PC-3 (cell line): ENCODE data around the gene REC114. TPM values are rescaled to one million over a fixed set of nuclear protein-coding genes. Genes with fewer than 3 reads are reported as not detected.

Experiments used
- ATAC-seq: fragments of 200-7000 bp; cut with Tn5 transposase; 2 replicates; pipeline ENCODE4 v1.9.1; 2020; ENCODE audit warnings: mild to moderate bottlenecking, moderate library complexity
- Bru-seq: library from RNA; stranded (reverse); fragments of 400-500 nt; gene quantifications from one replicate; lab custom pipeline; 2021; lab: Mats Ljungman, UMichigan
- BruChase-seq, 2 experiments: library from RNA; stranded (reverse); fragments of 400-500 nt; gene quantifications; one replicate each; lab custom pipeline; 2021; lab: Mats Ljungman, UMichigan
- BruUV-seq: library from RNA; stranded (reverse); fragments of 400-500 nt; replicated peaks from 2 replicates; lab custom pipeline; 2021; lab: Mats Ljungman, UMichigan
- CTCF ChIA-PET: fragments of 300-600 bp; sonication (Branson Sonifier 250); formaldehyde crosslinking; loops from one replicate; lab custom pipeline; 2022; ENCODE audit warnings: antibody characterized with exemption; lab: Charles Lee
- POLR2A ChIA-PET: fragments of 300-600 bp; sonication (Branson Sonifier 250); formaldehyde crosslinking; loops from one replicate; lab custom pipeline; 2022; ENCODE audit warnings: antibody characterized with exemption; ENCODE audit not compliant: unreplicated experiment; lab: Charles Lee
- DNase-seq: peaks from one replicate; pipeline ENCODE4 v3.0.0-alpha.2; 2015
- H2AFZ ChIP-seq: fragments of 300-600 bp; sonication (generic); 2 replicates; pipeline ENCODE4 v1.6.0; 2016; ENCODE audit warnings: antibody characterized with exemption, low read length
- H3F3A ChIP-seq: fragments of 300-600 bp; sonication (generic); one replicate; pipeline ENCODE4 v1.6.0; 2017; ENCODE audit warnings: antibody characterized with exemption, low read length, control low read depth, mild to moderate bottlenecking; ENCODE audit not compliant: unreplicated experiment
- H3K27ac ChIP-seq: fragments of 300-600 bp; sonication (generic); 2 replicates; pipeline ENCODE4 v1.5.1; 2016; ENCODE audit warnings: mild to moderate bottlenecking, low read length
- H3K27me3 ChIP-seq: fragments of 300-600 bp; sonication (generic); 2 replicates; pipeline ENCODE4 v1.6.1; 2016; ENCODE audit warnings: low read length, mixed read lengths
- H3K36me3 ChIP-seq: fragments of 300-600 bp; sonication (generic); 2 replicates; pipeline ENCODE4 v1.6.1; 2016; ENCODE audit warnings: low read depth, mixed run types, low read length, mixed read lengths
- H3K4me1 ChIP-seq: fragments of 300-600 bp; sonication (generic); 2 replicates; pipeline ENCODE4 v1.5.1; 2016; ENCODE audit warnings: low read length; ENCODE audit not compliant: insufficient read depth
- H3K4me2 ChIP-seq: fragments of 300-600 bp; sonication (generic); 2 replicates; pipeline ENCODE4 v1.6.0; 2016; ENCODE audit warnings: low read length
- H3K4me3 ChIP-seq: fragments of 300-600 bp; sonication (generic); 2 replicates; pipeline ENCODE4 v1.5.1; 2016; ENCODE audit warnings: mild to moderate bottlenecking, low read length, mixed read lengths
- H3K79me2 ChIP-seq: fragments of 300-600 bp; sonication (generic); 2 replicates; pipeline ENCODE4 v1.6.1; 2017; ENCODE audit warnings: low read length, mixed read lengths
- H3K9ac ChIP-seq: fragments of 300-600 bp; sonication (generic); 2 replicates; pipeline ENCODE4 v1.6.0; 2016; ENCODE audit warnings: mild to moderate bottlenecking, low read length
- H3K9me2 ChIP-seq: fragments of 300-600 bp; sonication (generic); replicated peaks from 2 replicates; pipeline ENCODE4 v1.6.1; 2016; ENCODE audit warnings: mixed run types, low read length, mixed read lengths
- H3K9me3 ChIP-seq: fragments of 300-600 bp; sonication (generic); 2 replicates; pipeline ENCODE4 v1.6.1; 2016; ENCODE audit warnings: low read length, mixed read lengths
- H4K20me1 ChIP-seq: fragments of 300-600 bp; sonication (generic); 2 replicates; pipeline ENCODE4 v1.6.1; 2016; ENCODE audit warnings: low read length, mixed read lengths
- EZH2 ChIP-seq: fragments of 300-600 bp; sonication (generic); IDR thresholded peaks from one replicate; pipeline ENCODE4 v1.6.1; 2017; ENCODE audit warnings: antibody characterized with exemption, mild to moderate bottlenecking, low read length; ENCODE audit not compliant: unreplicated experiment
- EZH2phosphoT487 ChIP-seq: fragments of 300-600 bp; sonication (generic); IDR thresholded peaks from 2 replicates; pipeline ENCODE4 v1.6.1; 2018; ENCODE audit warnings: mild to moderate bottlenecking, antibody characterized with exemption, low read length, borderline replicate concordance
- intact Hi-C: fragments of 100-400 bp; cut with micrococcal nuclease; formaldehyde crosslinking; loops from 2 replicates; pipeline ENCODE4 v1.9.0; 2023
- long read RNA-seq: library from polyadenylated mRNA; unstranded; transcript quantifications from one replicate; pipeline ENCODE4 v2.0.0, GENCODE V29; 2021; ENCODE audit not compliant: unreplicated experiment
- total RNA-seq: library from RNA; depleted of rRNA; stranded (reverse); fragments of >200 nt; gene quantifications from 2 replicates; pipeline ENCODE4 v1.2.3, GENCODE V29; 2014; rRNA removed
- TF ChIP-seq, protein P1 (sequence below): fragments of 300-600 bp; sonication (generic); conservative IDR thresholded peaks from 2 replicates; pipeline ENCODE4 v1.5.1; 2017; ENCODE audit warnings: antibody characterized with exemption, low read depth, mild to moderate bottlenecking, low read length

The REC114 gene, protein sequence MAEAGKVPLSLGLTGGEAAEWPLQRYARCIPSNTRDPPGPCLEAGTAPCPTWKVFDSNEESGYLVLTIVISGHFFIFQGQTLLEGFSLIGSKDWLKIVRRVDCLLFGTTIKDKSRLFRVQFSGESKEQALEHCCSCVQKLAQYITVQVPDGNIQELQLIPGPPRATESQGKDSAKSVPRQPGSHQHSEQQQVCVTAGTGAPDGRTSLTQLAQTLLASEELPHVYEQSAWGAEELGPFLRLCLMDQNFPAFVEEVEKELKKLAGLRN
- total RNA-seq (not detected in 2 replicates), Bru-seq, nascent RNA (not detected), BruChase-seq, experiment 1, labeled RNA remaining after a 6-hour chase (percentile 1 among the genes with signal in this experiment), BruChase-seq, experiment 2, labeled RNA remaining after a 2-hour chase (percentile 0 among the genes with signal in this experiment)
- long read RNA-seq, partial matches to known transcripts = 0 of 1 reads
- long read RNA-seq, other reads (novel, unspliced or antisense) = 1 of 1 reads

DNA sequence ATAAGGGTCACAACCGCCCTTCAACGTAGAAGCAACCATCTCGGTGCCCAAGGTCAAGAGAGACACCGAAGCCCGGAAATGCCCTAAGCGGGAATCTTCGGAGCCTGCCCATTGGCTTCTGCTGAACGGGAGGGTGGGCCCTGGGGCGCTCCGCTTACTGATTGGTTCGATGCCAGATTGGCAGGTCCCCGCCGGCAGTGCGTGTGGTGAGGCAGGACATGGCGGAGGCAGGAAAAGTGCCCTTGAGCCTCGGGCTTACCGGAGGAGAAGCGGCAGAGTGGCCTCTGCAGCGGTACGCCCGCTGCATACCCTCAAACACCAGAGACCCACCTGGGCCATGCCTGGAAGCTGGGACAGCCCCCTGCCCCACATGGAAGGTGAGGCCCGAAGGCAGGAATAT, at the start of gene REC114:
Gene REC114 (plus strand): TSS at position 197 of the 400 bp plus-strand sequence. CDS start 22 bp downstream, at position 219.
- H3K27me3 ChIP-seq = peaks cover 64% of the 10 kb centered on the region
- no peaks in the 10 kb centered on the region for H3F3A ChIP-seq
- TF ChIP-seq EZH2 (no peak), EZH2phosphoT487 (no peak)
- TF ChIP-seq, protein P1, sequence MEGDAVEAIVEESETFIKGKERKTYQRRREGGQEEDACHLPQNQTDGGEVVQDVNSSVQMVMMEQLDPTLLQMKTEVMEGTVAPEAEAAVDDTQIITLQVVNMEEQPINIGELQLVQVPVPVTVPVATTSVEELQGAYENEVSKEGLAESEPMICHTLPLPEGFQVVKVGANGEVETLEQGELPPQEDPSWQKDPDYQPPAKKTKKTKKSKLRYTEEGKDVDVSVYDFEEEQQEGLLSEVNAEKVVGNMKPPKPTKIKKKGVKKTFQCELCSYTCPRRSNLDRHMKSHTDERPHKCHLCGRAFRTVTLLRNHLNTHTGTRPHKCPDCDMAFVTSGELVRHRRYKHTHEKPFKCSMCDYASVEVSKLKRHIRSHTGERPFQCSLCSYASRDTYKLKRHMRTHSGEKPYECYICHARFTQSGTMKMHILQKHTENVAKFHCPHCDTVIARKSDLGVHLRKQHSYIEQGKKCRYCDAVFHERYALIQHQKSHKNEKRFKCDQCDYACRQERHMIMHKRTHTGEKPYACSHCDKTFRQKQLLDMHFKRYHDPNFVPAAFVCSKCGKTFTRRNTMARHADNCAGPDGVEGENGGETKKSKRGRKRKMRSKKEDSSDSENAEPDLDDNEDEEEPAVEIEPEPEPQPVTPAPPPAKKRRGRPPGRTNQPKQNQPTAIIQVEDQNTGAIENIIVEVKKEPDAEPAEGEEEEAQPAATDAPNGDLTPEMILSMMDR = no peak
- no peak for ATAC-seq
- DNase-seq = no peak
- no peak within 1 kb of the TSS for H2AFZ ChIP-seq
- CTCF ChIA-PET = no interaction called here
- no peak within 1 kb of the TSS for H3K4me2 ChIP-seq
- no peaks in the 10 kb centered on the region for H4K20me1 ChIP-seq
- no peak within 1 kb of the TSS for H3K4me3 ChIP-seq
- H3K4me1 ChIP-seq = no peaks in the 10 kb centered on the region
- no peaks in the 10 kb centered on the region for H3K9me2 ChIP-seq
- no peak within 1 kb of the TSS for H3K27ac ChIP-seq
- no peaks in the 10 kb centered on the region for H3K9me3 ChIP-seq
- H3K9ac ChIP-seq = no peak within 1 kb of the TSS
- POLR2A ChIA-PET = no interaction called here
- H3K36me3 ChIP-seq = no peaks in the 10 kb centered on the region
- BruUV-seq = no TSS peak
- intact Hi-C loops = no loop called here
- no peaks in the 10 kb centered on the region for H3K79me2 ChIP-seq

DNA sequence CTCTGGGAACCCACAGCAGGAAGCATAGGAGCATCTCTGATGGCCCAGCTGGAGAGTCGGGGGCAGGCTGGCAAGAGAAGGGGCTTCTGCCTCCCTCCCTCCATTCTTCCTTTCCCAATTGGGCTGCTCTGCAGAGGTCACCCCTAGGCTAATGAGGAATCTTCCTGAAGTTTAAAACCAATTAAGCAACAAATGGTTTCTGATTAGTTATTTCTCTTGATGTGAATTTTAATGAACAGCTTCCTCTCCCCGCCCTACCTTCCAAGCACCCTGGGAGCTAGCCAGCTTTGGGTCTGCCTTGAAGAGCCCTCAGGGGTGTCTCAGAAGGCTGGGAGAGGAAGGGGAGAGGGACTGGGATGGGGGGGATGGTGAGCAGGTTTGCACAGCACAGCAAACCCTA, 49.6 kb upstream of the REC114 start:
- Histone ChIP-seq H3K79me2 (no peaks in the 10 kb centered on the region), H3F3A (no peaks in the 10 kb centered on the region), H3K27me3 (no peaks in the 10 kb centered on the region), H3K27ac (no peak overlapping the region), H3K36me3 (no peaks in the 10 kb centered on the region), H3K4me1 (peaks cover 2% of the 10 kb centered on the region), H3K9me2 (no peaks in the 10 kb centered on the region), H2AFZ (no peak overlapping the region), H3K9me3 (no peaks in the 10 kb centered on the region), H4K20me1 (no peaks in the 10 kb centered on the region), H3K9ac (no peak overlapping the region), H3K4me3 (no peak overlapping the region), H3K4me2 (no peak overlapping the region)
- no TSS peak for BruUV-seq
- TF ChIP-seq EZH2 (no peak), EZH2phosphoT487 (no peak)
- TF ChIP-seq, protein P1 = no peak
- POLR2A ChIA-PET = no interaction called here
- DNase-seq (no peak), ATAC-seq (no peak)
- intact Hi-C loops = no loop called here
- CTCF ChIA-PET = no interaction called here

DNA sequence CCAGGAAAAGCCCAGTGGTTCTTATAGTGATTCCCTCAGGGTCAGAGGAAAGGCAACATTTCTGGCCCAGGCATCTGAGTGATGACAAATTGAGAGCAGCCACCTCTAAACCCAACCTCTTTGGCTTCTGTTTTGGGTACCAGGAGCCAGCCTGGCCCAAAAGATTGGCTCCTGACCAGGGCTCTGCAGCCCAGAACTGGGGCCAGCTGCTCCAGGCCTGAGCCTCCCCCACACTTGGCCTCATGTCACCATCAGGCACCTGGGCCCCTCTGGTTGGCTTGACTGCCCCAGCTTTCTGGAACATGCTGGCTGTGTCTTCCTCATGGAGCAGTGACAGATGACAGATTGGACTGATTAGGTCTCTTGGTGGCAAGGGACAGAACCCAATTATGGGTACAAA, 48.2 kb upstream of the REC114 start:
- peaks cover 8% of the 10 kb centered on the region; the same call in 1 of the 2 replicates for H3K27me3 ChIP-seq
- no peak for TF ChIP-seq EZH2phosphoT487
- TF ChIP-seq EZH2 = no peak
- TF ChIP-seq, protein P1 = no peak
- H3K79me2 ChIP-seq = no peaks in the 10 kb centered on the region
- no peaks in the 10 kb centered on the region for H3F3A ChIP-seq
- ATAC-seq (no peak), DNase-seq (no peak)
- intact Hi-C loops = no loop called here
- H2AFZ ChIP-seq = no peak overlapping the region
- no TSS peak for BruUV-seq
- no peak overlapping the region for H3K4me2 ChIP-seq
- POLR2A ChIA-PET = no interaction called here
- no peak overlapping the region for H3K27ac ChIP-seq
- H4K20me1 ChIP-seq = no peaks in the 10 kb centered on the region
- no peaks in the 10 kb centered on the region for H3K4me1 ChIP-seq
- H3K4me3 ChIP-seq = no peak overlapping the region
- H3K36me3 ChIP-seq = no peaks in the 10 kb centered on the region
- CTCF ChIA-PET = no interaction called here
- H3K9me3 ChIP-seq = no peaks in the 10 kb centered on the region
- H3K9ac ChIP-seq = no peak overlapping the region
- no peaks in the 10 kb centered on the region for H3K9me2 ChIP-seq
